22Rv1 (cell line): ENCODE measurements around the gene RGS6.

Source experiments
- ZFX ChIP-seq: fragments of 450-650 bp; IDR thresholded peaks from 2 replicates; pipeline ENCODE4 v1.6.1; 2017; ENCODE audit warnings: antibody characterized with exemption, borderline replicate concordance
- TF ChIP-seq, protein P1 (sequence below): fragments of 450-650 bp; IDR thresholded peaks from 2 replicates; pipeline ENCODE4 v1.5.1; 2017; ENCODE audit warnings: mild to moderate bottlenecking

DNA sequence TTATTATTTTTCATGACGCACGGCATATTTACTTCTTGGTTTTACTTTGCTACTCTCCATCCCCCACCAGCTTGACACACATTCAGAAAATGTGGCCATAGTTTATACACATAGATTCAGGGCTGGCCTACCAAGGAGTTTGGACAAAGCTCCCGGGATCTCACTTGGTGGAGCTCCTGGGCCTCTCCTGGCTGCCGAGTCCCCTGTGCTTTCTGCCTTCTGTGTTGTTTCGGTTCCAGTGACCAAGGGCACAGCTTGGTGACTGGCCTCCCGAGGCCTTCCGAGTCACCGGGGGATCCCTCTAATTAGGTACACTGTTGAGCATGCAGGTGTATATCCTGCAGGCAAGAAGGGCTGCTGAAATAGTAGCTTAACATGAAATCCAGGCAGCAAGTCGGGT, 63.5 kb downstream of the RGS6 start:
- TF ChIP-seq, protein P1, sequence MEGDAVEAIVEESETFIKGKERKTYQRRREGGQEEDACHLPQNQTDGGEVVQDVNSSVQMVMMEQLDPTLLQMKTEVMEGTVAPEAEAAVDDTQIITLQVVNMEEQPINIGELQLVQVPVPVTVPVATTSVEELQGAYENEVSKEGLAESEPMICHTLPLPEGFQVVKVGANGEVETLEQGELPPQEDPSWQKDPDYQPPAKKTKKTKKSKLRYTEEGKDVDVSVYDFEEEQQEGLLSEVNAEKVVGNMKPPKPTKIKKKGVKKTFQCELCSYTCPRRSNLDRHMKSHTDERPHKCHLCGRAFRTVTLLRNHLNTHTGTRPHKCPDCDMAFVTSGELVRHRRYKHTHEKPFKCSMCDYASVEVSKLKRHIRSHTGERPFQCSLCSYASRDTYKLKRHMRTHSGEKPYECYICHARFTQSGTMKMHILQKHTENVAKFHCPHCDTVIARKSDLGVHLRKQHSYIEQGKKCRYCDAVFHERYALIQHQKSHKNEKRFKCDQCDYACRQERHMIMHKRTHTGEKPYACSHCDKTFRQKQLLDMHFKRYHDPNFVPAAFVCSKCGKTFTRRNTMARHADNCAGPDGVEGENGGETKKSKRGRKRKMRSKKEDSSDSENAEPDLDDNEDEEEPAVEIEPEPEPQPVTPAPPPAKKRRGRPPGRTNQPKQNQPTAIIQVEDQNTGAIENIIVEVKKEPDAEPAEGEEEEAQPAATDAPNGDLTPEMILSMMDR: no peak
- TF ChIP-seq ZFX: no peak
